Caco-2 (cell line): ENCODE data around the gene FAM151A. TPM values are rescaled to one million over a fixed set of nuclear protein-coding genes. Genes with fewer than 3 reads are reported as not detected.

Experiments
- BruUV-seq: library from RNA; stranded (reverse); fragments of 400-500 nt; replicated peaks from 2 replicates; lab custom pipeline; 2021; lab: Mats Ljungman, UMichigan
- CTCF ChIA-PET: fragments of 300-600 bp; sonication (Branson Sonifier 250); formaldehyde crosslinking; loops from one replicate; lab custom pipeline; 2022; ENCODE audit warnings: antibody characterized with exemption; lab: Charles Lee
- POLR2A ChIA-PET: fragments of 300-600 bp; sonication (Branson Sonifier 250); formaldehyde crosslinking; loops from one replicate; lab custom pipeline; 2022; ENCODE audit warnings: antibody characterized with exemption; lab: Charles Lee
- DNase-seq, 2 experiments: peaks; one replicate each; pipeline versions ENCODE4 v3.0.0 to v3.0.0-alpha.2; 2020 to 2022
- H3K27me3 ChIP-seq: replicated peaks from 2 replicates; pipeline ENCODE4 v1.6.0; 2011; ENCODE audit warnings: low read length; ENCODE audit not compliant: control insufficient read depth, insufficient read depth
- H3K36me3 ChIP-seq: 2 replicates; pipeline ENCODE4 v1.5.1; 2011; ENCODE audit warnings: low read length; ENCODE audit not compliant: control insufficient read depth, insufficient read depth
- H3K4me1 ChIP-seq: fragments of 250-450 bp; sonication (Bioruptor Pico); 2 replicates; pipeline ENCODE4 v1.5.1; 2020; ENCODE audit warnings: mild to moderate bottlenecking
- H3K4me3 ChIP-seq: 2 replicates; pipeline ENCODE4 v1.5.1; 2011; ENCODE audit warnings: low read depth, mild to moderate bottlenecking, control low read depth, low read length
- H3K9me3 ChIP-seq: fragments of 250-450 bp; sonication (Bioruptor Pico); 2 replicates; pipeline ENCODE4 v1.5.1; 2020; ENCODE audit warnings: mild to moderate bottlenecking, moderate library complexity
- H3K27ac Mint-ChIP-seq: one replicate; pipeline ENCODE4 v1.8.0; 2022; ENCODE audit warnings: mixed read lengths; ENCODE audit not compliant: unreplicated experiment
- H3K27me3 Mint-ChIP-seq: one replicate; pipeline ENCODE4 v1.8.0; 2022; ENCODE audit warnings: mixed read lengths; ENCODE audit not compliant: insufficient read depth, unreplicated experiment
- H3K36me3 Mint-ChIP-seq: one replicate; pipeline ENCODE4 v1.8.0; 2022; ENCODE audit warnings: mild to moderate bottlenecking, mixed read lengths; ENCODE audit not compliant: insufficient read depth, unreplicated experiment
- H3K4me1 Mint-ChIP-seq: one replicate; pipeline ENCODE4 v1.8.0; 2022; ENCODE audit warnings: low read depth, mixed read lengths; ENCODE audit not compliant: unreplicated experiment
- H3K4me3 Mint-ChIP-seq: one replicate; pipeline ENCODE4 v1.8.0; 2022; ENCODE audit warnings: mild to moderate bottlenecking, moderate library complexity, mixed read lengths; ENCODE audit not compliant: unreplicated experiment
- H3K9me3 Mint-ChIP-seq: one replicate; pipeline ENCODE4 v1.8.0; 2022; ENCODE audit warnings: mixed read lengths; ENCODE audit not compliant: unreplicated experiment
- intact Hi-C: fragments of 100-400 bp; cut with micrococcal nuclease; formaldehyde crosslinking; loops from one replicate; pipeline ENCODE4 v1.10.0; 2022; ENCODE audit not compliant: unreplicated experiment
- total RNA-seq: library from RNA; stranded (reverse); gene quantifications from 2 replicates; pipeline ENCODE4 v1.2.3, GENCODE V29; 2022
- TF ChIP-seq, protein P1 (sequence below), 2 experiments: fragments of 200-600 bp in 1 of 2; IDR thresholded peaks; 1 replicate in 1 of 2; 2 replicates in 1 of 2; pipeline versions ENCODE4 v1.5.1 to v1.8.0; 2011 to 2022; ENCODE audit warnings: antibody characterized with exemption in 1 of 2, control low read depth in 1 of 2, inconsistent platforms in 1 of 2, low read depth in 1 of 2, low read length in 1 of 2, mild to moderate bottlenecking in 1 of 2, moderate library complexity in 1 of 2; ENCODE audit not compliant: insufficient read depth in 1 of 2, severe bottlenecking in 1 of 2, unreplicated experiment in 1 of 2

Gene FAM151A
- total RNA-seq, 1 experiment from 2014 or later, result 22.3 TPM

DNA sequence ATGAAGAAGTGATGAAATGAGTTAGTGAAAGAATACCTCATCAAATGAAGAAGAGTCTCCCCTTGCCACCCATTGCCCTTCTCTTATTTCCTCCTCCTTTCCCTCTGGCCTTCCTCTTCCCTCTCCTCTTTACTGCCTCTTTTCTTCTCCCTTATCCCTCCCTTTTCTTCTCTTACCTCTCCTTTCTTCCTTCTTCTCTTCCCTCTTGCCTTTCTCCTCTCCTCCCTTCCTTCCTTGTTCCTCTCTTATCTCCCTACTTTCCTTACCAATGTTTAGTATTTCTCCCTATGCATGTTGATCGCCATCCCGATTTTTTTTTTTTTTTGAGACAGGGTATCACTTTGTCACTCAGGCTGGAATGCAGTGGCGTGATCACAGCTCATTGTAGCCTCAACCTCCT, 27.1 kb upstream of the FAM151A start:
- Histone ChIP-seq H3K4me3 (no peak overlapping the region), H3K9me3 (no peaks in the 10 kb centered on the region), H3K36me3 (no peaks in the 10 kb centered on the region), H3K4me1 (peaks cover 30% of the 10 kb centered on the region), H3K27me3 (no peaks in the 10 kb centered on the region)
- intact Hi-C loops, result no loop called here
- Mint-ChIP-seq H3K4me3 (no peak overlapping the region), H3K9me3 (no peaks in the 10 kb centered on the region), H3K4me1 (peaks cover 36% of the 10 kb centered on the region), H3K36me3 (peaks cover 4% of the 10 kb centered on the region), H3K27ac (peak overlapping the region; percentile 62), H3K27me3 (no peaks in the 10 kb centered on the region)
- no peak for DNase-seq
- ChIA-PET CTCF (interaction anchor here (0.7 kb wide), 1 partner anchor 432 kb away, joined by 3 read pairs; no protein-coding TSS in a partner anchor), POLR2A (no interaction called here)
- no TSS peak for BruUV-seq
- TF ChIP-seq, protein P1, sequence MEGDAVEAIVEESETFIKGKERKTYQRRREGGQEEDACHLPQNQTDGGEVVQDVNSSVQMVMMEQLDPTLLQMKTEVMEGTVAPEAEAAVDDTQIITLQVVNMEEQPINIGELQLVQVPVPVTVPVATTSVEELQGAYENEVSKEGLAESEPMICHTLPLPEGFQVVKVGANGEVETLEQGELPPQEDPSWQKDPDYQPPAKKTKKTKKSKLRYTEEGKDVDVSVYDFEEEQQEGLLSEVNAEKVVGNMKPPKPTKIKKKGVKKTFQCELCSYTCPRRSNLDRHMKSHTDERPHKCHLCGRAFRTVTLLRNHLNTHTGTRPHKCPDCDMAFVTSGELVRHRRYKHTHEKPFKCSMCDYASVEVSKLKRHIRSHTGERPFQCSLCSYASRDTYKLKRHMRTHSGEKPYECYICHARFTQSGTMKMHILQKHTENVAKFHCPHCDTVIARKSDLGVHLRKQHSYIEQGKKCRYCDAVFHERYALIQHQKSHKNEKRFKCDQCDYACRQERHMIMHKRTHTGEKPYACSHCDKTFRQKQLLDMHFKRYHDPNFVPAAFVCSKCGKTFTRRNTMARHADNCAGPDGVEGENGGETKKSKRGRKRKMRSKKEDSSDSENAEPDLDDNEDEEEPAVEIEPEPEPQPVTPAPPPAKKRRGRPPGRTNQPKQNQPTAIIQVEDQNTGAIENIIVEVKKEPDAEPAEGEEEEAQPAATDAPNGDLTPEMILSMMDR (IDR thresholded peaks at IDR 0.05; ENCODE audit: insufficient read depth in 1 of 2, low read depth in 1 of 2, low read length in 1 of 2, severe bottlenecking in 1 of 2, unreplicated experiment in 1 of 2), result no peak

DNA sequence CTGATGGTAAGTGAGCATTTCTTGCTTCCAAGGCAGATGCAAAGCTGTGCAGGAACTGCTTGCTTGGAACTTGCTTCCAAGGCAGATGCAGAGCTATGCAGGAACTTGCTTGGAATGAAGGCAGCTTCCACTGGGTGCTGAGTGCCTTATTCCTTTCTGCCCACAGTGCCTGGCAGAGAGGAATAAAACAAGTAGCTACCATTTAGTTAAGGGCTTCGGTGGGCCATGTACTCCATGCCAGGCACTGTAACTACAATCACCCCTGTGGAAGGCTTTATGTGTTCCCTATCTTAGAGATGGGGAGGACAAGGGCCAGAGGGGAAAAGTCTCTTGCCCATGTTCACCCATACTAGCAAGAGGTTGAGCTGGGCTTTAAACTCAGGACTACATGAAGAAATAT, 26.6 kb upstream of the FAM151A start:
- Histone ChIP-seq H3K9me3 (no peaks in the 10 kb centered on the region), H3K4me3 (no peak overlapping the region), H3K27me3 (no peaks in the 10 kb centered on the region), H3K36me3 (no peaks in the 10 kb centered on the region), H3K4me1 (peaks cover 30% of the 10 kb centered on the region)
- Mint-ChIP-seq H3K36me3 (peaks cover 4% of the 10 kb centered on the region), H3K4me1 (peaks cover 36% of the 10 kb centered on the region), H3K27me3 (no peaks in the 10 kb centered on the region), H3K9me3 (no peaks in the 10 kb centered on the region), H3K4me3 (peak overlapping the region; percentile 67), H3K27ac (peak overlapping the region; percentile 83)
- TF ChIP-seq, protein P1 (IDR thresholded peaks at IDR 0.05; ENCODE audit: insufficient read depth in 1 of 2, low read depth in 1 of 2, low read length in 1 of 2, severe bottlenecking in 1 of 2, unreplicated experiment in 1 of 2), result no peak
- DNase-seq, result no peak
- intact Hi-C loops, result loop anchor here (10.0 kb wide), 1 partner anchor 75 kb away; no protein-coding TSS in a partner anchor
- no TSS peak for BruUV-seq
- ChIA-PET CTCF (interaction anchor here (0.7 kb wide), 1 partner anchor 151 kb away, joined by 3 read pairs; the partner anchor contains the start of gene TTC22), POLR2A (interaction anchor here (0.7 kb wide), 1 partner anchor 13 kb away, joined by 3 read pairs; no protein-coding TSS in a partner anchor)

DNA sequence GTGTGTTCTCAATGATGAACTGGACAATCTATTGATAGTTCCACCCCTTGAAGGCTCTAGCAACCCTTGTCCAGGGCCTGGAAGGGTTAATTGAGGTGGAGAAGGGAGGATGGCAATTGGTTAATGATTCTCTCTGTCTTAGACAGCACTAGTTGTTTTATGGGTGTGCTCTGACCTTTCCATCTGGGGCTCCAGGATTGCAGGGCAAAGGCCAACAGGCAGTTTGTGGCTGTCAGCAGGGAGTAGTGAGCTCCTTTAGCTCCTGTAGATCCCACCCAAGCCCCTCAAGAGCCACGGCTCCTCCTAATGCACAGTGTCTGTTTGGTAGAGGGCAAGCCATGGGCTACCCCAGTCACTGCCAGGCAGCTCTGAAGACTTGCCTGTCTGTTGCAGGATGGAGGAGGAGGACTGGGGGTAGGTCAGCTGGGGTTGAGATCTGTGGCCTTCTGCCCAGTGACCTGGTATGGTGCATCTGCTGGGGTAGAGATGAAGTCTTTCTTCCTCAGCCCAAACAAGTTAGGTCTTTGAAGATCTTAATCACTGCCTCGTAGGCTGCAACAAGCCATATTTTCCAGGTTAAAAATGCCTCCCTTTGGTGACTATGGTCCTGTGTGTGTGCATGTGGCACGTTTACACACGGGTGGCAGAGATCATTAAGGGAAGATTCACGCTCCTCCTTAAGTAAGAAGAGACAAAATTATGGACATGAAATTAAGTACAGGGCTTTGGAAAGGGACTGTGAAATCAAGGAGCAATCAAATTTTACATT, 26.0 kb upstream of the FAM151A start:
- Histone ChIP-seq H3K36me3 (no peaks in the 10 kb centered on the region), H3K27me3 (no peaks in the 10 kb centered on the region), H3K4me3 (no peak overlapping the region), H3K9me3 (no peaks in the 10 kb centered on the region), H3K4me1 (peaks cover 30% of the 10 kb centered on the region)
- CTCF ChIA-PET, result interaction anchor here (0.6 to 0.7 kb wide), 4 partner anchors 14 to 484 kb away, joined by 3 to 6 read pairs (median 3); partner anchors contain the start of gene TTC22
- Mint-ChIP-seq H3K27me3 (no peaks in the 10 kb centered on the region), H3K27ac (peak overlapping the region; percentile 83), H3K4me3 (peak overlapping the region; percentile 67), H3K4me1 (peaks cover 36% of the 10 kb centered on the region), H3K36me3 (peaks cover 4% of the 10 kb centered on the region), H3K9me3 (no peaks in the 10 kb centered on the region)
- no TSS peak for BruUV-seq
- peak; percentile 68 to 78 for DNase-seq
- TF ChIP-seq, protein P1 (IDR thresholded peaks at IDR 0.05; ENCODE audit: insufficient read depth in 1 of 2, low read depth in 1 of 2, low read length in 1 of 2, severe bottlenecking in 1 of 2, unreplicated experiment in 1 of 2), result no peak
- intact Hi-C loops, result loop anchor here (10.0 kb wide), 1 partner anchor 75 kb away; no protein-coding TSS in a partner anchor
- POLR2A ChIA-PET, result interaction anchor here (0.7 kb wide), 1 partner anchor 14 kb away, joined by 3 read pairs; no protein-coding TSS in a partner anchor
